ENCODE results near the gene SCP2.

DNA sequence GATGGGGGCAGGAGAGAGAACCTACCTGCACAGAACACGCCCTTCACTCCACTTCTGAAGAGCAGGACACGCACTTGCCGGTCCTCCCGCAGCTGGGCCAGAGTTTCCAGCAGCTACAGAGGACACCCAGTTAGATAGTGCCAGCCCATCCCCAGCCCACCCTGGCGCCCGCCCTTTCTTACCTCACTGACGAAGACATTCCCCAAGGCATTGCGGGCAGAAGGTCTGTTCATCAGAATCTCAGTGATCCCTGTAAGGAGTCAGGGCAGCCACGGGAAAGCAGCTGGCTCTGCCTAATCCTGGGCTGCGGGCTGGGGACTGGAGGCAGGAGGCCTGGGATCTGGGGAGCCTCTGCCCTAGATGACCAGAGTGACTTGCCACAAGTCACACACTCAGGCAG lies 15.5 kb upstream of the SCP2 start:
- TF ChIP-seq, protein P1, sequence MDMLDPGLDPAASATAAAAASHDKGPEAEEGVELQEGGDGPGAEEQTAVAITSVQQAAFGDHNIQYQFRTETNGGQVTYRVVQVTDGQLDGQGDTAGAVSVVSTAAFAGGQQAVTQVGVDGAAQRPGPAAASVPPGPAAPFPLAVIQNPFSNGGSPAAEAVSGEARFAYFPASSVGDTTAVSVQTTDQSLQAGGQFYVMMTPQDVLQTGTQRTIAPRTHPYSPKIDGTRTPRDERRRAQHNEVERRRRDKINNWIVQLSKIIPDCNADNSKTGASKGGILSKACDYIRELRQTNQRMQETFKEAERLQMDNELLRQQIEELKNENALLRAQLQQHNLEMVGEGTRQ (IDR thresholded peaks at IDR 0.05; ENCODE audit: low read depth, low read length): no peak
- TF ChIP-seq, protein P2, sequence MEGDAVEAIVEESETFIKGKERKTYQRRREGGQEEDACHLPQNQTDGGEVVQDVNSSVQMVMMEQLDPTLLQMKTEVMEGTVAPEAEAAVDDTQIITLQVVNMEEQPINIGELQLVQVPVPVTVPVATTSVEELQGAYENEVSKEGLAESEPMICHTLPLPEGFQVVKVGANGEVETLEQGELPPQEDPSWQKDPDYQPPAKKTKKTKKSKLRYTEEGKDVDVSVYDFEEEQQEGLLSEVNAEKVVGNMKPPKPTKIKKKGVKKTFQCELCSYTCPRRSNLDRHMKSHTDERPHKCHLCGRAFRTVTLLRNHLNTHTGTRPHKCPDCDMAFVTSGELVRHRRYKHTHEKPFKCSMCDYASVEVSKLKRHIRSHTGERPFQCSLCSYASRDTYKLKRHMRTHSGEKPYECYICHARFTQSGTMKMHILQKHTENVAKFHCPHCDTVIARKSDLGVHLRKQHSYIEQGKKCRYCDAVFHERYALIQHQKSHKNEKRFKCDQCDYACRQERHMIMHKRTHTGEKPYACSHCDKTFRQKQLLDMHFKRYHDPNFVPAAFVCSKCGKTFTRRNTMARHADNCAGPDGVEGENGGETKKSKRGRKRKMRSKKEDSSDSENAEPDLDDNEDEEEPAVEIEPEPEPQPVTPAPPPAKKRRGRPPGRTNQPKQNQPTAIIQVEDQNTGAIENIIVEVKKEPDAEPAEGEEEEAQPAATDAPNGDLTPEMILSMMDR (conservative IDR thresholded peaks at IDR 0.05; ENCODE audit: low read depth, low read length): no peak
- no peak for TF ChIP-seq POLR2A (IDR thresholded peaks at IDR 0.05; ENCODE audit: low read depth, low read length)
- no peak for TF ChIP-seq RFX5 (IDR thresholded peaks at IDR 0.05; ENCODE audit: low read depth, low read length)
- no peak for TF ChIP-seq CEBPB (IDR thresholded peaks at IDR 0.05; ENCODE audit: low read depth, low read length)
- TF ChIP-seq NFE2L2 (IDR thresholded peaks at IDR 0.05; ENCODE audit: low read depth, low read length): no peak
- TF ChIP-seq SMC3 (IDR thresholded peaks at IDR 0.05; ENCODE audit: low read depth, low read length): no peak
